HG02970 (cell line): ENCODE data around the gene NDC1.

ENCODE experiments used
- ATAC-seq: cut with Tn5 transposase; IDR thresholded peaks from one replicate; pipeline ENCODE4 v1.9.1; 2021; ENCODE audit warnings: mild to moderate bottlenecking, moderate library complexity, moderate number of reproducible peaks; ENCODE audit not compliant: unreplicated experiment, low FRiP score

NDC1 gene

DNA sequence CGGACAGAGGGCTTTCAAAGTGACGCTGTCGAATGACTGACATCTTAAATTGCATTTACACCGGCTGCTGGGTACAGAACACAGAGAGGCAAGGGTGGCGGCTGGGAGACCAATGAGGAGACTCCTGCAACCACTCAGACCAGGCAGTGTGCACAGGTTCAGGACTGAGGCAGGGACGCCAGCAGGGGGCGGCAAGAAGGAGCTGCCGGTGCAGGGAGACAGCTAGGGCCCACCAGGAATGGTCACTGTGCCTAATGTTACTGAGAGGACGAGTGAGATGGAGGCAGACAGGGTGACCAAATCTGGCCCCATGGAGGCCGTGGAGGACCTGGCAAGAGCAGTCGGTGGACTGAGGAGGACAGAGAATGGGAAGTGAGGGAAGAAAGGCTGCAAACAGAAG is 122.6 kb downstream of the NDC1 start:
- ATAC-seq: no peak
